PC-3 (cell line): ENCODE results near the gene UBE2E1. TPM values are rescaled to one million over a fixed set of nuclear protein-coding genes. Genes with fewer than 3 reads are reported as not detected.

ENCODE experiments used
- ATAC-seq: fragments of 200-7000 bp; cut with Tn5 transposase; 2 replicates; pipeline ENCODE4 v1.9.1; 2020; ENCODE audit warnings: mild to moderate bottlenecking, moderate library complexity
- Bru-seq: library from RNA; stranded (reverse); fragments of 400-500 nt; gene quantifications from one replicate; lab custom pipeline; 2021; lab: Mats Ljungman, UMichigan
- BruChase-seq, 2 experiments: library from RNA; stranded (reverse); fragments of 400-500 nt; gene quantifications; one replicate each; lab custom pipeline; 2021; lab: Mats Ljungman, UMichigan
- BruUV-seq: library from RNA; stranded (reverse); fragments of 400-500 nt; replicated peaks from 2 replicates; lab custom pipeline; 2021; lab: Mats Ljungman, UMichigan
- CTCF ChIA-PET: fragments of 300-600 bp; sonication (Branson Sonifier 250); formaldehyde crosslinking; loops from one replicate; lab custom pipeline; 2022; ENCODE audit warnings: antibody characterized with exemption; lab: Charles Lee
- POLR2A ChIA-PET: fragments of 300-600 bp; sonication (Branson Sonifier 250); formaldehyde crosslinking; loops from one replicate; lab custom pipeline; 2022; ENCODE audit warnings: antibody characterized with exemption; ENCODE audit not compliant: unreplicated experiment; lab: Charles Lee
- DNase-seq: peaks from one replicate; pipeline ENCODE4 v3.0.0-alpha.2; 2015
- H2AFZ ChIP-seq: fragments of 300-600 bp; sonication (generic); 2 replicates; pipeline ENCODE4 v1.6.0; 2016; ENCODE audit warnings: antibody characterized with exemption, low read length
- H3F3A ChIP-seq: fragments of 300-600 bp; sonication (generic); one replicate; pipeline ENCODE4 v1.6.0; 2017; ENCODE audit warnings: antibody characterized with exemption, low read length, control low read depth, mild to moderate bottlenecking; ENCODE audit not compliant: unreplicated experiment
- H3K27ac ChIP-seq: fragments of 300-600 bp; sonication (generic); 2 replicates; pipeline ENCODE4 v1.5.1; 2016; ENCODE audit warnings: mild to moderate bottlenecking, low read length
- H3K27me3 ChIP-seq: fragments of 300-600 bp; sonication (generic); 2 replicates; pipeline ENCODE4 v1.6.1; 2016; ENCODE audit warnings: low read length, mixed read lengths
- H3K36me3 ChIP-seq: fragments of 300-600 bp; sonication (generic); 2 replicates; pipeline ENCODE4 v1.6.1; 2016; ENCODE audit warnings: low read depth, mixed run types, low read length, mixed read lengths
- H3K4me1 ChIP-seq: fragments of 300-600 bp; sonication (generic); 2 replicates; pipeline ENCODE4 v1.5.1; 2016; ENCODE audit warnings: low read length; ENCODE audit not compliant: insufficient read depth
- H3K4me2 ChIP-seq: fragments of 300-600 bp; sonication (generic); 2 replicates; pipeline ENCODE4 v1.6.0; 2016; ENCODE audit warnings: low read length
- H3K4me3 ChIP-seq: fragments of 300-600 bp; sonication (generic); 2 replicates; pipeline ENCODE4 v1.5.1; 2016; ENCODE audit warnings: mild to moderate bottlenecking, low read length, mixed read lengths
- H3K79me2 ChIP-seq: fragments of 300-600 bp; sonication (generic); 2 replicates; pipeline ENCODE4 v1.6.1; 2017; ENCODE audit warnings: low read length, mixed read lengths
- H3K9ac ChIP-seq: fragments of 300-600 bp; sonication (generic); 2 replicates; pipeline ENCODE4 v1.6.0; 2016; ENCODE audit warnings: mild to moderate bottlenecking, low read length
- H3K9me2 ChIP-seq: fragments of 300-600 bp; sonication (generic); replicated peaks from 2 replicates; pipeline ENCODE4 v1.6.1; 2016; ENCODE audit warnings: mixed run types, low read length, mixed read lengths
- H3K9me3 ChIP-seq: fragments of 300-600 bp; sonication (generic); 2 replicates; pipeline ENCODE4 v1.6.1; 2016; ENCODE audit warnings: low read length, mixed read lengths
- H4K20me1 ChIP-seq: fragments of 300-600 bp; sonication (generic); 2 replicates; pipeline ENCODE4 v1.6.1; 2016; ENCODE audit warnings: low read length, mixed read lengths
- EZH2 ChIP-seq: fragments of 300-600 bp; sonication (generic); IDR thresholded peaks from one replicate; pipeline ENCODE4 v1.6.1; 2017; ENCODE audit warnings: antibody characterized with exemption, mild to moderate bottlenecking, low read length; ENCODE audit not compliant: unreplicated experiment
- EZH2phosphoT487 ChIP-seq: fragments of 300-600 bp; sonication (generic); IDR thresholded peaks from 2 replicates; pipeline ENCODE4 v1.6.1; 2018; ENCODE audit warnings: mild to moderate bottlenecking, antibody characterized with exemption, low read length, borderline replicate concordance
- intact Hi-C: fragments of 100-400 bp; cut with micrococcal nuclease; formaldehyde crosslinking; loops from 2 replicates; pipeline ENCODE4 v1.9.0; 2023
- long read RNA-seq: library from polyadenylated mRNA; unstranded; transcript quantifications from one replicate; pipeline ENCODE4 v2.0.0, GENCODE V29; 2021; ENCODE audit not compliant: unreplicated experiment
- total RNA-seq: library from RNA; depleted of rRNA; stranded (reverse); fragments of >200 nt; gene quantifications from 2 replicates; pipeline ENCODE4 v1.2.3, GENCODE V29; 2014; rRNA removed
- TF ChIP-seq, protein P1 (sequence below): fragments of 300-600 bp; sonication (generic); conservative IDR thresholded peaks from 2 replicates; pipeline ENCODE4 v1.5.1; 2017; ENCODE audit warnings: antibody characterized with exemption, low read depth, mild to moderate bottlenecking, low read length

Gene UBE2E1
- 90.1 and 117 TPM in 2 replicates for total RNA-seq
- percentile 96 among the genes with signal in this experiment for Bru-seq, nascent RNA
- percentile 85 among the genes with signal in this experiment for BruChase-seq, experiment 1, labeled RNA remaining after a 6-hour chase
- percentile 93 among the genes with signal in this experiment for BruChase-seq, experiment 2, labeled RNA remaining after a 2-hour chase
- long read RNA-seq, partial matches to known transcripts, result 7 of 13 reads
- long read RNA-seq, other reads (novel, unspliced or antisense), result 4 of 13 reads

DNA sequence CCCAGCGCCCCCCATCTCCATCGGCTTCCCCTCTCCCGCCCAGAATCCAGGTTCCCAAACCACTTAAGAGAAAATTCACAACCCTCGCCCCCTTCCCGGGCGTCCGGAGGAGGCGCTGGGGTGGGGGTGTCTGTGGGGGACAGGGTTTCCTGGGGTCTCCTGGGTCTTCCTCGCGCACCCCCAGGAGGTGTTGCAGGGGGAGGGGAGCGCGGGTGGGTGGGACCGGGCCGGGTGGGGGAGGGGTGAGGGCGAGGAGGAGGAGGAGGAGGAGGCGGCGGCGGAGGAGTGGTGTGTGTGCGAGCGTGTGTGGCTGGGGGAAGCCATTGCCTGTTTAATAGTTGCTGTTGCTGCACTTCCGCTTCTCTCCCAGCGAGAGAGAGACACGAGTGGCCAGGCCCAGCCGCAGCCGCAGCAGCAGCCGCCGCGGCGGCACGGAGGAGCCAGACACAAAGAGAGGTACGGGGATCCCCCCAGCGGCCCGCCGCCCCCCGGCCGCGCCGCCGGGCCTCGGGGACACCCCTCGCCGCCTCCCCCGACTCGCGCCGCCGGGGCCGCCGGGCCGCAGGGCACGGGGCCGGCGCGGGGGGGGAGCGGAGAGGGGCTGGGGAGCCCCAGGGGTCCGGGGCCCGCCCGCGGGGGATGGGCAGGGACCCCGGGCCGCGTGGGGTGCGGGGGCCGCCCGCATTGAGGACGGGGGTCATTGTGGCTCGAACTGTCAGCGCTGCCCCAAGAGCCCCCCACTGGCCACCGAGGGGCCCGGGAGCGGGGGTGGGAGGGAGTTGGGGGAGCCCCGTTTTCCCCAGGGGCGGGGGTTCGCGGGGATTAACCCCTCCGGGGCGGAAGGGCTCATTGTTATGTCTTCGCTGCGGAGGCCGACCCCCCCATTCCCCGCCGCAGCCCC, at the start of gene UBE2E1:
Gene UBE2E1, plus strand, starts transcription at position 323 of the 901 bp plus-strand sequence. CDS start 1,315 bp downstream, outside the sequence.
- ChIA-PET POLR2A (no interaction called here), CTCF (no interaction called here)
- peak within 1 kb of the TSS; percentile 91 for H3K9ac ChIP-seq
- H3K36me3 ChIP-seq, result no peaks in the 10 kb centered on the region
- intact Hi-C loops, result loop anchor here (5.0 kb wide), 6 partner anchors 61 to 689 kb away; partner anchors contain the start of gene UBE2E2
- H3K4me2 ChIP-seq, result peak within 1 kb of the TSS; percentile 85
- DNase-seq, result peak; percentile 61
- no peaks in the 10 kb centered on the region for H3K27me3 ChIP-seq
- peaks cover 45% of the 10 kb centered on the region for H3K4me1 ChIP-seq
- peak within 1 kb of the TSS; percentile 90 for H3K4me3 ChIP-seq
- peaks cover 47% of the 10 kb centered on the region for H3K79me2 ChIP-seq
- H2AFZ ChIP-seq, result peak within 1 kb of the TSS; percentile 94
- TF ChIP-seq, protein P1, sequence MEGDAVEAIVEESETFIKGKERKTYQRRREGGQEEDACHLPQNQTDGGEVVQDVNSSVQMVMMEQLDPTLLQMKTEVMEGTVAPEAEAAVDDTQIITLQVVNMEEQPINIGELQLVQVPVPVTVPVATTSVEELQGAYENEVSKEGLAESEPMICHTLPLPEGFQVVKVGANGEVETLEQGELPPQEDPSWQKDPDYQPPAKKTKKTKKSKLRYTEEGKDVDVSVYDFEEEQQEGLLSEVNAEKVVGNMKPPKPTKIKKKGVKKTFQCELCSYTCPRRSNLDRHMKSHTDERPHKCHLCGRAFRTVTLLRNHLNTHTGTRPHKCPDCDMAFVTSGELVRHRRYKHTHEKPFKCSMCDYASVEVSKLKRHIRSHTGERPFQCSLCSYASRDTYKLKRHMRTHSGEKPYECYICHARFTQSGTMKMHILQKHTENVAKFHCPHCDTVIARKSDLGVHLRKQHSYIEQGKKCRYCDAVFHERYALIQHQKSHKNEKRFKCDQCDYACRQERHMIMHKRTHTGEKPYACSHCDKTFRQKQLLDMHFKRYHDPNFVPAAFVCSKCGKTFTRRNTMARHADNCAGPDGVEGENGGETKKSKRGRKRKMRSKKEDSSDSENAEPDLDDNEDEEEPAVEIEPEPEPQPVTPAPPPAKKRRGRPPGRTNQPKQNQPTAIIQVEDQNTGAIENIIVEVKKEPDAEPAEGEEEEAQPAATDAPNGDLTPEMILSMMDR, result no peak
- TF ChIP-seq EZH2 (no peak), EZH2phosphoT487 (no peak)
- ATAC-seq, result peak; percentile 35
- H3K9me2 ChIP-seq, result no peaks in the 10 kb centered on the region
- H3K9me3 ChIP-seq, result no peaks in the 10 kb centered on the region
- no TSS peak for BruUV-seq
- no peaks in the 10 kb centered on the region for H3F3A ChIP-seq
- peak within 1 kb of the TSS; percentile 29 for H3K27ac ChIP-seq
- peaks cover 10% of the 10 kb centered on the region for H4K20me1 ChIP-seq

DNA sequence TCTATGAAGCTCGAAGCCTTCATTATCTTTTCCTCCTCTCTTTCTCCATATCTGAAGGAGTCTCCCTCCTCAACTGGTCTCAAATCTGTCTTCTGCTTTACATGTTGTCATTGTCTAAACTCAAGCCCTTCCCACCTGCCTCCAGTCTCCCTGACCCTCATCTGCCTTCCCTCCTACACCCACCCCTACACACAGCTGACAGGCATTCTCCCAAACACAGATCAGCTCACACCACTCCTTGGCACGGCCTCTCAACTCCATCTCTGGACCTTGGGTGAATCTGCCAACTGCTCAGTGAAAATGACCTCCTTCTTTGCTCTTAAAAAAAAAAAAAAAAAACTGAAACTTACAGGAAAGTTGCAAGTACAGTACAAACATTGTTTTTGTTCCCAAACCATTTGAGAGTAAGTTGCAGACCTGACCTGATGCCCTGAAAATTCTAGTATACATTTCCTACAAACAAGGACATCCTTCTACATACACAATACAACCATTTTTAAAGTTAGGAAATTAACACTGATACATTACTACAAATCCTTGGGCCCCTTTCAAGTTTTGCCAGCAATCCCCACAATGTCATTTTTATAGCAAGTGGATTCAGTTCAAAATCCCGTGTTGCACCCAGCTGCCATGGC, 49.4 kb upstream of the UBE2E1 start:
- intact Hi-C loops, result no loop called here
- no peaks in the 10 kb centered on the region for H3K9me2 ChIP-seq

DNA sequence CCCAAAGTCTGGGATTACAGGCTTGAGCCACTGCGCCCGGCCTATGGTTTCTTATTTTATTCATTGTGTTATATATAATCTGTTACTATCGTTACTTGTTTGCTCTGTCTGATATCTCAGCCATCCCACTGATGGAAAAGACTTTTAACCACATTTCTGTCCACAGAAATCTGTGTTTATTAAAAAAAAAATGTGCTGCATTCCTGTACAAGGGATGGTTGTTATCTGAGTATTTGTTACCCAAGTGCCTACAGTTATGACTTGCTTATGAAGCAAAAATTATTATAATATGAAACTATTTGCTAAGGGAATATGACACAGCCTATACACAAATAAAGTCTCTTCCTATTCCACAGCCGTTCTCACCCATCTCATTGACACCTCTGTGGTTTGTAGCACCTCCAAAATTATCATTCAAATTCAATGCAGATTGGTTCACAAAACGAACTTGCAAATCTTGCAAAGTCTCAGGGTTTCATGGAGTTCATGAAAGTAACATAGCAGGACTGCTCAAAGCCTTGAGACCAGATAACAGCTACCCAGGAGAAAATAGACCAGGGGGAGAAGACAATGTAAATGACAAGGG, 47.4 kb upstream of the UBE2E1 start:
- ChIA-PET POLR2A (no interaction called here), CTCF (interaction anchor here (0.7 kb wide), 1 partner anchor 56 kb away, joined by 3 read pairs; no protein-coding TSS in a partner anchor)
- Histone ChIP-seq H3K79me2 (no peaks in the 10 kb centered on the region), H3K9me3 (no peaks in the 10 kb centered on the region), H3K9ac (no peak overlapping the region), H4K20me1 (no peaks in the 10 kb centered on the region), H3F3A (no peaks in the 10 kb centered on the region), H3K4me2 (no peak overlapping the region), H3K9me2 (no peaks in the 10 kb centered on the region), H3K4me1 (no peaks in the 10 kb centered on the region), H3K36me3 (no peaks in the 10 kb centered on the region), H3K27me3 (no peaks in the 10 kb centered on the region), H3K27ac (no peak overlapping the region), H2AFZ (no peak overlapping the region), H3K4me3 (no peak overlapping the region)
- DNase-seq (no peak), ATAC-seq (peak; percentile 35; the same call in 1 of the 2 replicates)
- intact Hi-C loops, result no loop called here
- no TSS peak for BruUV-seq
- TF ChIP-seq EZH2, result no peak
- no peak for TF ChIP-seq EZH2phosphoT487
- TF ChIP-seq, protein P1, result no peak

More for the DNA sequence above, 49.4 kb upstream of the UBE2E1 start:
- no peak for TF ChIP-seq EZH2
- no peaks in the 10 kb centered on the region for H3K27me3 ChIP-seq
- peaks cover 8% of the 10 kb centered on the region for H3K4me1 ChIP-seq
- H3K9me3 ChIP-seq, result no peaks in the 10 kb centered on the region
- H4K20me1 ChIP-seq, result no peaks in the 10 kb centered on the region
- BruUV-seq, result no TSS peak
- H3F3A ChIP-seq, result no peaks in the 10 kb centered on the region
- ATAC-seq, result no peak
- no peak overlapping the region for H3K9ac ChIP-seq
- CTCF ChIA-PET, result interaction anchor here (0.6 kb wide), 1 partner anchor 593 kb away, joined by 3 read pairs; no protein-coding TSS in a partner anchor
- POLR2A ChIA-PET, result interaction anchor here (0.6 kb wide), 2 partner anchors 10 to 19 kb away, joined by 6 to 8 read pairs; no protein-coding TSS in a partner anchor
- H3K4me3 ChIP-seq, result no peak overlapping the region
- H2AFZ ChIP-seq, result no peak overlapping the region
- no peak for DNase-seq
- no peak overlapping the region for H3K4me2 ChIP-seq
- H3K36me3 ChIP-seq, result no peaks in the 10 kb centered on the region
- H3K27ac ChIP-seq, result no peak overlapping the region
- no peaks in the 10 kb centered on the region for H3K79me2 ChIP-seq
